IMR-90 (cell line): ENCODE results near the gene PFKL.

Source experiments
- CEBPB ChIP-seq: IDR thresholded peaks from 2 replicates; pipeline ENCODE4 v1.6.1; 2012; ENCODE audit warnings: low read depth, low read length, improper control_type of control experiment
- CTCF ChIP-seq: conservative IDR thresholded peaks from 2 replicates; pipeline ENCODE4 v1.5.1; 2012; ENCODE audit warnings: mild to moderate bottlenecking, low read depth, low read length, improper control_type of control experiment
- ELK1 ChIP-seq: fragments of 150-350 bp; IDR thresholded peaks from 2 replicates; pipeline ENCODE4 v1.6.1; 2016; ENCODE audit warnings: low read depth, mild to moderate bottlenecking, low read length, moderate library complexity, borderline replicate concordance
- POLR2A ChIP-seq: IDR thresholded peaks from 2 replicates; pipeline ENCODE4 v1.6.1; 2012; ENCODE audit warnings: mild to moderate bottlenecking, low read depth, low read length
- RAD21 ChIP-seq: IDR thresholded peaks from 2 replicates; pipeline ENCODE4 v1.6.1; 2012; ENCODE audit warnings: low read length, improper control_type of control experiment
- RFX5 ChIP-seq: IDR thresholded peaks from 2 replicates; pipeline ENCODE4 v1.8.0; 2012; ENCODE audit warnings: low read depth, mild to moderate bottlenecking, low read length, moderate library complexity
- TF ChIP-seq, protein P1 (sequence below): fragments of 150-350 bp; IDR thresholded peaks from 2 replicates; pipeline ENCODE4 v1.6.1; 2017; ENCODE audit warnings: mild to moderate bottlenecking, antibody characterized with exemption, low read length, low read depth

- TF ChIP-seq CTCF = no peak
- no peak for TF ChIP-seq POLR2A
- TF ChIP-seq ELK1 = no peak
- TF ChIP-seq RFX5 = no peak
- TF ChIP-seq, protein P1, sequence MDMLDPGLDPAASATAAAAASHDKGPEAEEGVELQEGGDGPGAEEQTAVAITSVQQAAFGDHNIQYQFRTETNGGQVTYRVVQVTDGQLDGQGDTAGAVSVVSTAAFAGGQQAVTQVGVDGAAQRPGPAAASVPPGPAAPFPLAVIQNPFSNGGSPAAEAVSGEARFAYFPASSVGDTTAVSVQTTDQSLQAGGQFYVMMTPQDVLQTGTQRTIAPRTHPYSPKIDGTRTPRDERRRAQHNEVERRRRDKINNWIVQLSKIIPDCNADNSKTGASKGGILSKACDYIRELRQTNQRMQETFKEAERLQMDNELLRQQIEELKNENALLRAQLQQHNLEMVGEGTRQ = no peak
- no peak for TF ChIP-seq CEBPB
- no peak for TF ChIP-seq RAD21
Observed at GRCh38 chr21:44376606-44377005, 76.8 kb downstream of the PFKL start.
